HG03097 (cell line): ENCODE data around the gene DNPEP.
"Not testable (repeated sequence)": the region's sequence is repeated elsewhere in the genome, so short reads cannot be mapped to it uniquely, and the experiment has no call there.

ENCODE experiments used
- ATAC-seq: cut with Tn5 transposase; IDR thresholded peaks from one replicate; pipeline ENCODE4 v1.9.1; 2021; ENCODE audit not compliant: unreplicated experiment, low FRiP score

DNPEP gene

GRCh38 chr2:219402665-219403515 is 15.2 kb upstream of the DNPEP start:
- ATAC-seq, result no peak

- no peak for ATAC-seq
Measured at GRCh38 chr2:219401606-219402005, 13.9 kb upstream of the DNPEP start.

- no peak for ATAC-seq
Measured at GRCh38 chr2:219400562-219400961, 12.8 kb upstream of the DNPEP start.

GRCh38 chr2:219399716-219400478 is 12.2 kb upstream of the DNPEP start:
- ATAC-seq, result no peak

- ATAC-seq, result no peak
Measured at GRCh38 chr2:219398721-219399363, 11.1 kb upstream of the DNPEP start.

GRCh38 chr2:219396863-219397457 is 9.2 kb upstream of the DNPEP start:
- ATAC-seq, result no peak

- no peak for ATAC-seq
Measured at GRCh38 chr2:219395609-219396008, 7.9 kb upstream of the DNPEP start.

GRCh38 chr2:219395056-219395455 is 7.3 kb upstream of the DNPEP start:
- ATAC-seq, result not testable (repeated sequence)

GRCh38 chr2:219392754-219393153 is 5.0 kb upstream of the DNPEP start:
- no peak for ATAC-seq

- no peak for ATAC-seq
Measured at GRCh38 chr2:219388907-219389156, 1.1 kb upstream of the DNPEP start.

GRCh38 chr2:219388121-219388906 is 602 bp upstream of the DNPEP start:
- ATAC-seq, result peak; percentile 78

- ATAC-seq, result no peak
Measured at GRCh38 chr2:219386532-219387280, 1.0 kb downstream of the DNPEP start.

GRCh38 chr2:219385958-219386520 is 1.7 kb downstream of the DNPEP start:
- no peak for ATAC-seq

- no peak for ATAC-seq
Measured at GRCh38 chr2:219384859-219385258, 2.9 kb downstream of the DNPEP start.

- ATAC-seq, result no peak
Measured at GRCh38 chr2:219384083-219384713, 3.5 kb downstream of the DNPEP start.

- no peak for ATAC-seq
Measured at GRCh38 chr2:219381448-219381847, 6.3 kb downstream of the DNPEP start.

- ATAC-seq, result no peak
Measured at GRCh38 chr2:219380926-219381325, 6.8 kb downstream of the DNPEP start.

- ATAC-seq, result no peak
Measured at GRCh38 chr2:219378163-219378851, 9.4 kb downstream of the DNPEP start.
